Immature natural killer cell (primary cell): ENCODE data around the gene RPL7L1. TPM values are rescaled to one million over a fixed set of nuclear protein-coding genes. Genes with fewer than 3 reads are reported as not detected.
"Not testable (repeated sequence)": the region's sequence is repeated elsewhere in the genome, so short reads cannot be mapped to it uniquely, and the experiment has no call there.

ENCODE experiments used
- DNase-seq, 3 donors: peaks; one replicate each; pipeline ENCODE4 v3.0.0; 2022; ENCODE audit warnings: mixed read lengths in 1 of 3
- H3K27ac Mint-ChIP-seq, 6 donors: one replicate each; pipeline ENCODE4 v1.8.0; 2020; ENCODE audit warnings: mixed read lengths in 6 of 6, mild to moderate bottlenecking in 5 of 6, inconsistent platforms in 4 of 6, moderate library complexity in 3 of 6
- H3K27me3 Mint-ChIP-seq, 3 donors: one replicate each; pipeline ENCODE4 v1.8.0; 2020 to 2021; ENCODE audit warnings: low read depth in 3 of 3, mild to moderate bottlenecking in 3 of 3, mixed read lengths in 3 of 3, moderate library complexity in 3 of 3, inconsistent platforms in 1 of 3
- H3K36me3 Mint-ChIP-seq, 3 donors: one replicate each; pipeline ENCODE4 v1.8.0; 2020; ENCODE audit warnings: mixed read lengths in 3 of 3, inconsistent platforms in 2 of 3, mild to moderate bottlenecking in 2 of 3
- H3K4me1 Mint-ChIP-seq, 2 donors: one replicate each; pipeline ENCODE4 v1.8.0; 2020; ENCODE audit warnings: inconsistent platforms in 2 of 2, mild to moderate bottlenecking in 2 of 2, mixed read lengths in 2 of 2, moderate library complexity in 1 of 2
- H3K4me3 Mint-ChIP-seq, 5 donors: one replicate each; pipeline ENCODE4 v1.8.0; 2020; ENCODE audit warnings: mild to moderate bottlenecking in 5 of 5, mixed read lengths in 5 of 5, inconsistent platforms in 3 of 5, moderate library complexity in 3 of 5
- H3K9me3 Mint-ChIP-seq, 6 donors: one replicate each; pipeline ENCODE4 v1.8.0; 2020; ENCODE audit warnings: mild to moderate bottlenecking in 6 of 6, mixed read lengths in 6 of 6, inconsistent platforms in 4 of 6, moderate library complexity in 3 of 6
- polyA plus RNA-seq, 3 donors: library from polyadenylated mRNA; unstranded; fragments of 300-500 nt; fragmentation: Illumina TruSeq; gene quantifications; one replicate each; pipeline ENCODE4 v1.2.3, GENCODE V29; 2021

RPL7L1 gene
- polyA plus RNA-seq, 3 donors from 2014 or later: 42.4 to 90.8 (median 50.5) TPM

- DNase-seq: no peak
- H3K9me3 Mint-ChIP-seq: no peaks in the 10 kb centered on the region
- peaks cover 4 to 12% of the 10 kb centered on the region in 2 donors for H3K4me1 Mint-ChIP-seq
- H3K27ac Mint-ChIP-seq: no peak overlapping the region
- no peak overlapping the region for H3K4me3 Mint-ChIP-seq
- no peaks in the 10 kb centered on the region for H3K36me3 Mint-ChIP-seq
- H3K27me3 Mint-ChIP-seq: no peaks in the 10 kb centered on the region
These were observed 20.5 kb downstream of the RPL7L1 start for GRCh38 chr6:42899871-42900270.

DNA sequence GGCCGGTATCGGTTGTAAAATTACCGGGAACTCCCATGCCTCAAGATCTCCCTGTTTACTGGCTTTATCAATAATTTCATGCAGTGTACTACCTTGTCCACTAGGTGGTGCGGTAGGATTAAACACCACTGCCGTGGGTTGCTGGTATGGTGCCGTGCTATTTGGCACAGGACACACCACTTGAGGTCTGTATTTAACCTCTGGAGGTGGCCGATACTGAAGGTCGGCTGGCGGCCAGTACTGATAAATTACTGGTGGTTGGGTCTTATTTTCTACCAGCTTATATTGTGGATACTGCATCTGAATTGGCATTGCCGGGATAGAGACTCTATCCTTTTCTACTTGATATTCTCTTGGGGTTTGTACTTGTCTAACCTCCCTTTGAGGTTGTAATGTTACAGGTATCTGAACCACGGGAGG lies 22.1 kb downstream of the RPL7L1 start:
- Mint-ChIP-seq H3K4me3 (no peak overlapping the region), H3K36me3 (no peaks in the 10 kb centered on the region), H3K27me3 (no peaks in the 10 kb centered on the region), H3K4me1 (peaks cover 4 to 12% of the 10 kb centered on the region in 2 donors), H3K27ac (no peak overlapping the region), H3K9me3 (no peaks in the 10 kb centered on the region)
- DNase-seq: peak; percentile 70 to 79 (median 73)

- H3K27ac Mint-ChIP-seq: not testable (repeated sequence)
These were observed 23.2 kb downstream of the RPL7L1 start for GRCh38 chr6:42902429-42903263.

DNA sequence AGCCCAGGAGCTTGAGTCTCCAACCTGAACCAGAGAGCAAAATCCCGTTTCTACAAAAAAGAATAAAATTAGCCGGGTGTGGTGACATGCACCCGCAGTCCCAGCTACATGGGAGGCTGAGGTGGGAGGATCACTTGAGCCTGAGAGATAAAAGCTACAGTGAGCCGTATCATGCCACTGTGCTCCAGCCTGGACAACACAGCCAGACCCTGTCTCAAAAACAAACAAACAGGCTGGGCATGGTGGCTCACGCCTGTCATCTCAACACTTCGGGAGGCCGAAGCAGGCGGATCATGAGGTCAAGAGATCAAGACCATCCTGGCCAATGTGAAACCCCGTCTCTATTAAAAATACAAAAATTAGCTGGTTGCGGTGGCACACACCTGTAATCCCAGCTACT lies 25.1 kb downstream of the RPL7L1 start:
- Mint-ChIP-seq H3K27ac (no peak overlapping the region), H3K27me3 (no peaks in the 10 kb centered on the region), H3K4me1 (peaks cover 2 to 7% of the 10 kb centered on the region in 2 donors), H3K4me3 (no peak overlapping the region), H3K36me3 (no peaks in the 10 kb centered on the region), H3K9me3 (no peaks in the 10 kb centered on the region)
- DNase-seq: no peak

More at GRCh38 chr6:42902429-42903263, 23.2 kb downstream of the RPL7L1 start:
- not testable (repeated sequence) for H3K4me3 Mint-ChIP-seq, H3K27me3 Mint-ChIP-seq, H3K36me3 Mint-ChIP-seq, H3K9me3 Mint-ChIP-seq, DNase-seq
- H3K4me1 Mint-ChIP-seq: peaks cover 4 to 12% of the 10 kb centered on the region in 2 donors

GRCh38 chr6:42907336-42907735 lies 27.9 kb downstream of the RPL7L1 start:
- H3K36me3 Mint-ChIP-seq: peaks cover 0 to 1% (median 0%) of the 10 kb centered on the region in 3 donors
- H3K27ac Mint-ChIP-seq: no peak overlapping the region
- DNase-seq: no peak
- no peaks in the 10 kb centered on the region for H3K9me3 Mint-ChIP-seq
- H3K4me3 Mint-ChIP-seq: no peak overlapping the region
- H3K27me3 Mint-ChIP-seq: peaks cover 0 to 1% (median 1%) of the 10 kb centered on the region in 3 donors
- no peaks in the 10 kb centered on the region for H3K4me1 Mint-ChIP-seq

- peaks cover 2 to 8% (median 3%) of the 10 kb centered on the region in 3 donors for H3K27me3 Mint-ChIP-seq
- H3K36me3 Mint-ChIP-seq: peaks cover 0 to 2% (median 0%) of the 10 kb centered on the region in 3 donors
- H3K27ac Mint-ChIP-seq: no peak overlapping the region
- no peaks in the 10 kb centered on the region for H3K9me3 Mint-ChIP-seq
- H3K4me1 Mint-ChIP-seq: no peaks in the 10 kb centered on the region
- no peak overlapping the region for H3K4me3 Mint-ChIP-seq
- no peak for DNase-seq
These were observed 30.4 kb downstream of the RPL7L1 start for GRCh38 chr6:42909835-42910234.

GRCh38 chr6:42911171-42912021 lies 32.0 kb downstream of the RPL7L1 start:
- Mint-ChIP-seq H3K27me3 (peaks cover 2 to 8% (median 3%) of the 10 kb centered on the region in 3 donors), H3K36me3 (peaks cover 0 to 2% (median 0%) of the 10 kb centered on the region in 3 donors), H3K4me1 (no peaks in the 10 kb centered on the region), H3K9me3 (no peaks in the 10 kb centered on the region), H3K4me3 (no peak overlapping the region), H3K27ac (no peak overlapping the region)
- DNase-seq: no peak

- H3K27ac Mint-ChIP-seq: no peak overlapping the region
- no peak for DNase-seq
- H3K4me1 Mint-ChIP-seq: no peaks in the 10 kb centered on the region
- H3K9me3 Mint-ChIP-seq: no peaks in the 10 kb centered on the region
- H3K36me3 Mint-ChIP-seq: peaks cover 0 to 2% (median 0%) of the 10 kb centered on the region in 3 donors
- peaks cover 2 to 8% (median 6%) of the 10 kb centered on the region in 3 donors for H3K27me3 Mint-ChIP-seq
- no peak overlapping the region for H3K4me3 Mint-ChIP-seq
These were observed 35.1 kb downstream of the RPL7L1 start for GRCh38 chr6:42914546-42914945.

DNA sequence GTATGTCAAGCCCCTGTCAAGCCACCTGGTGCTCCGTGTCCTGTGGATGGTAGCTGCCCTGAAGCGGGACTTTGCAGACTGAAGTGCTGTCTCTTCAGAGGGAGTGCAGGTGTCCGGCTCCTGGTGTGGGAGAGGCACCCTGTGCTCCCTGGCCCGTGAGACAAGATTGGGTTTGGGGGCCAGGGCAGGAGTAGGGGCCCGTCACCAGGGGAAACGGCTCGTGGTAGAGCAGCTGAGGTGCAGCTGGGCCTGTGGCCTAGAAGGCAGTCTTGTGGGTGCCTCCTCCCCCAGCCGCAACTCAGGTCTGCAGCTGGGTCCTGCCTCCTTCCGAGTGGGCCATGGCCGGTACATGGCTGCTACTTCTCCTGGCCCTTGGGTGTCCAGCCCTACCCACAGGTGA lies 36.3 kb downstream of the RPL7L1 start, which contains the start of gene PTCRA:
TSS of gene PTCRA (plus strand) at position 322 of the 400 bp plus-strand sequence. CDS start at position 339, 17 bp downstream.
- no peak within 1 kb of the TSS for H3K27ac Mint-ChIP-seq
- H3K27me3 Mint-ChIP-seq: peaks cover 2 to 8% (median 6%) of the 10 kb centered on the region in 3 donors

DNA sequence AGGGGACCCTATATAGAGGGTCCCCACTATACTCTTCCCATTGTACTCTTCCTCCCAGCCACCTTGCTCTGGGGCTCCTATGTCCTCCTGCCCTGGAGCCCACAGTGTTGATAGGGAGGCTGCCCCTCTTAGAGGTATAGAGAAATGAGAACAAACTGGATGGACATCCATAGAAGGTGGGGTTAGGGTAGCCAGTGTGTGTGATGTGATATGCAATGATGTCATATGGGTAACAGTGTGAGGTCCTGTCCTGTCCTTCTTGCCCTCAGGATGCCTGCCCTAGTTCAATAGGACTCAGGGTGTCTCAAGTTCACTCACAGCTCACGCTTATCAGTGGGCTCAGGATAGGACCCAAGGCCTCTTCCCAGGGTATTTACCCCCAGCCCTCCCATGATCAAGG lies 36.9 kb downstream of the RPL7L1 start:
- Mint-ChIP-seq H3K36me3 (peaks cover 0 to 2% (median 0%) of the 10 kb centered on the region in 3 donors), H3K4me3 (no peak overlapping the region), H3K4me1 (no peaks in the 10 kb centered on the region), H3K27ac (no peak overlapping the region), H3K27me3 (peaks cover 2 to 8% (median 5%) of the 10 kb centered on the region in 3 donors), H3K9me3 (no peaks in the 10 kb centered on the region)
- DNase-seq: no peak

More for the DNA sequence above, 36.3 kb downstream of the RPL7L1 start, which contains the start of gene PTCRA:
- no peaks in the 10 kb centered on the region for H3K9me3 Mint-ChIP-seq
- no peak for DNase-seq
- no peak within 1 kb of the TSS for H3K4me3 Mint-ChIP-seq
- peaks cover 0 to 2% (median 0%) of the 10 kb centered on the region in 3 donors for H3K36me3 Mint-ChIP-seq
- H3K4me1 Mint-ChIP-seq: no peaks in the 10 kb centered on the region

DNA sequence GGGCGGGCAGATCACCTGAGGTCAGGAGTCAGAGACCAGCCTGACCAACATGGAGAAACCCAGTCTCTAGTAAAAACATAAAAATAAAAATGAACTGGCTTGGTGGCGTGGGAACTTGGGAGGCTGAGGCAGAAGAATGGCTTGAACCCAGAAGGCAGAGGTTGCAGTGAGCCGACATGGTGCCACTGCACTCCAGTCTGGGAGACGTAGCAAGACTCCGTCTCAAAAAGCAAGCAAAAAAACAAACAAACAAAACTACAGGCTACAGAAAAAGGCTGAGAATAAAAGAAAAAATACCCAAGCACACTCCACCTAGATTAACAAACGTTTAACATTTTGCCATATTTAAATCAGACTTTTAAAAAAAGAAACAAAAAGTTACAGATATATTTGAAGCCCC lies 42.4 kb downstream of the RPL7L1 start:
- peaks cover 0 to 2% of the 10 kb centered on the region in 2 donors for H3K4me1 Mint-ChIP-seq
- H3K27ac Mint-ChIP-seq: no peak overlapping the region
- no peaks in the 10 kb centered on the region for H3K36me3 Mint-ChIP-seq
- no peaks in the 10 kb centered on the region for H3K9me3 Mint-ChIP-seq
- no peak overlapping the region for H3K4me3 Mint-ChIP-seq
- DNase-seq: no peak
- H3K27me3 Mint-ChIP-seq: peaks cover 0 to 4% (median 3%) of the 10 kb centered on the region in 3 donors

GRCh38 chr6:42923666-42924065 lies 44.2 kb downstream of the RPL7L1 start:
- peaks cover 1 to 4% (median 2%) of the 10 kb centered on the region in 3 donors for H3K27me3 Mint-ChIP-seq
- H3K4me3 Mint-ChIP-seq: no peak overlapping the region
- no peaks in the 10 kb centered on the region for H3K9me3 Mint-ChIP-seq
- DNase-seq: no peak
- H3K27ac Mint-ChIP-seq: no peak overlapping the region
- H3K4me1 Mint-ChIP-seq: peaks cover 6% of the 10 kb centered on the region in 2 donors
- H3K36me3 Mint-ChIP-seq: no peaks in the 10 kb centered on the region

DNA sequence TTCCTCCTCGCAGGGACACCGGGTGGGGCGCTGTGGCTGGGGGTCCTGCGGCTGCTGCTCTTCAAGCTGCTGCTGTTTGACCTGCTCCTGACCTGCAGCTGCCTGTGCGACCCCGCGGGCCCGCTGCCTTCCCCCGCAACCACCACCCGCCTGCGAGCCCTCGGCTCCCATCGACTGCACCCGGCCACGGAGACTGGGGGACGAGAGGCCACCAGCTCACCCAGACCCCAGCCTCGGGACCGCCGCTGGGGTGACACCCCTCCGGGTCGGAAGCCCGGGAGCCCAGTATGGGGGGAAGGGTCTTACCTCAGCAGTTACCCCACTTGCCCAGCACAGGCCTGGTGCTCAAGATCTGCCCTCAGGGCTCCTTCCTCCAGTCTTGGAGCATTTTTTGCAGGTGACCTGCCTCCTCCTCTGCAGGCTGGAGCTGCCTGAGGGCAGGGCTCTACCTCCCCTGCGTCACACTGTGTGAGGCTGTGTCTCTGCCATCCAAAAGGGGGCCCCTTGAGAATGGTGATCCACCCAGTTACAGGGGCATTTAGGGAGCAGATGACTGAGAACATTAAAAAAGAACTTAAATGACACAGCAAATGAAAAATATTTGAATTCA lies 45.9 kb downstream of the RPL7L1 start:
- H3K4me3 Mint-ChIP-seq: no peak overlapping the region
- H3K27ac Mint-ChIP-seq: peak overlapping the region in 1 of 6 donors; percentile 62
- no peaks in the 10 kb centered on the region for H3K9me3 Mint-ChIP-seq

More for the DNA sequence above, 45.9 kb downstream of the RPL7L1 start:
- peaks cover 19% of the 10 kb centered on the region in 2 donors for H3K4me1 Mint-ChIP-seq
- peaks cover 0 to 17% (median 17%) of the 10 kb centered on the region in 3 donors for H3K27me3 Mint-ChIP-seq
- H3K36me3 Mint-ChIP-seq: no peaks in the 10 kb centered on the region
- DNase-seq: no peak
